IPS-15b (cell line): Measurements from ENCODE around the gene PLCB3.
A peak's percentile ranks its signal among the peaks of the same experiment; 100 is the strongest.
"Not testable (repeated sequence)": the region's sequence is repeated elsewhere in the genome, so short reads cannot be mapped to it uniquely, and the experiment has no call there.

ENCODE experiments used
- H3K27me3 ChIP-seq: one replicate; pipeline ENCODE4 v1.6.1; 2013; ENCODE audit warnings: low read length; ENCODE audit not compliant: control insufficient read depth, insufficient read depth
- H3K36me3 ChIP-seq: one replicate; pipeline ENCODE4 v1.6.1; 2013; ENCODE audit warnings: low read length; ENCODE audit not compliant: control insufficient read depth, insufficient read depth
- H3K4me1 ChIP-seq: one replicate; pipeline ENCODE4 v1.6.1; 2013; ENCODE audit warnings: mild to moderate bottlenecking, low read length; ENCODE audit not compliant: control insufficient read depth, insufficient read depth
- H3K4me3 ChIP-seq: one replicate; pipeline ENCODE4 v1.5.1; 2013; ENCODE audit warnings: low read depth, low read length
- H3K9ac ChIP-seq: one replicate; pipeline ENCODE4 v1.6.1; 2013; ENCODE audit warnings: low read depth, mild to moderate bottlenecking, low read length
- H3K9me3 ChIP-seq: one replicate; pipeline ENCODE4 v1.6.1; 2013; ENCODE audit warnings: mild to moderate bottlenecking, low read length; ENCODE audit not compliant: control insufficient read depth, insufficient read depth

Gene PLCB3

DNA sequence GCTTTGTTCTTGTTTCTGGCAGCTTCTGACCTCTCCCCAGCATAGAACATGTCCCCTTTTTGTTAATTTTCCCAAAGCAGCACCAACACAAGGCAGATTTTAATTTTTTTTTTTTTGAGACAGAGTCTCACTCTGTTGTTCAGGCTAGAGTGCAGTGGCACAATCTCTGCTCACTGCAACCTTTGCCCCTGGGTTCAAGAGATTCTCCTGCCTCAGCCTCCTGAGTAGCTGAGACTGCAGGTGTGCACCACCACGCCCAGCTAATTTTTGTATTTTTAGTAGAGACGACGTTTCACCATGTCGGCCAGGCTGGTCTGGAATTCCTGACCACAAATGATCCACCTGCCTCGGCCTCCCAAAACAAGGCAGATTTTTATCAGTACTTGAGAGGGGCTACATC lies 56.5 kb downstream of the PLCB3 start:
- not testable (repeated sequence) for H3K36me3 ChIP-seq, H3K4me3 ChIP-seq, H3K9me3 ChIP-seq, H3K4me1 ChIP-seq, H3K27me3 ChIP-seq, H3K9ac ChIP-seq

DNA sequence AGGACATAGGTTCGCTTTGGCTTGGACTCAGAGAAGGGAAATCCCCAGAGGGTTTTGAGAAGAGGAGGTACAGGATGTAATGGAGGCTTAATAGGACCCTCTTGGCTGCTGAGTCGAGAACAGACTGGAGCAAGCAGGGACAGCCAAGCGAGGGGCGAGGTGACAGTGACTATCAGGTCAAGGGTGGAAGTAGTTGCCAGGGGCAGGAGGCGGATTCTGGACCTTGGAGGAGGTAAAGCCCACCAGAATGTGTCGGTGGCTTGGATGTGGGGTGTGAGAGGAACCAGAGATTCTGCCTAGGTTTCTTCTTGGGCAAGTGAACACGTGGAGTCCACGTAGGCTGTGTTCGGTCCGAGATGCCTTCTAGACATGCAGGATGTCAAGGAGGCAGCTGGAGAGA lies 61.6 kb downstream of the PLCB3 start:
- Histone ChIP-seq H3K9ac (peak overlapping the region; percentile 47), H3K36me3 (peaks cover 18% of the 10 kb centered on the region), H3K4me1 (no peaks in the 10 kb centered on the region)

DNA sequence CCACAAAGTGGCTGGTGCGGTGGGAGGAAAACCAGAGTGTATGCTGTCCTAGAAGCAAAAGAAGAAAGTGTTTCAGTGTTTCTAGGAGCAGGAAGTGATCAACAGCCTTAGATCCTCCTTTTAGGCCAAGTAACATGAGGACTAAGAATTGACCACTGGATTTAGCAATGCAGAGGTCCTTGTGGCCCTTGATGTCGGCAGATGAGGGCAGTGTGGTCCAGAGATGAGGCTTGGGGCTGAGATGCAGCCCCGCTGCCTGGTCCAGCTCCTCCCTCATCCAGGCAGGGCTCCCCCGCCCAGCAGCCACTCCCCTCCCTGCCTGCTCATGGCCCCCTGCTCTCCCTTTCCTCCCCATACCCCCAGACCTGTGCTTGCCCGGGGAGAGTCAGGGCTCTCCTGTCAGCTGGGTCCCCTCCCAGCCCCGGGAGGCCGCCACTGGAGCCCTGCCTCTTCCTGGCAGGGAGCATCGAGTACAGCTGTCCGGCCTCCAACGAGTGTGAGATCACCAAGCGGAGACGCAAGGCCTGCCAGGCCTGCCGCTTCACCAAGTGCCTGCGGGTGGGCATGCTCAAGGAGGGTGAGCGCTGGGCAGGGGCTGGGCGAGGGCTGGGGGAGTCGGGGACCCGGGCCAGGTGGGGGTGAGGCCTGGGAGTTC lies 62.3 kb downstream of the PLCB3 start:
- Histone ChIP-seq H3K4me1 (no peaks in the 10 kb centered on the region), H3K9ac (no peak overlapping the region), H3K36me3 (peaks cover 18% of the 10 kb centered on the region), H3K27me3 (no peaks in the 10 kb centered on the region), H3K4me3 (no peak overlapping the region), H3K9me3 (no peaks in the 10 kb centered on the region)

More for the DNA sequence above, 61.6 kb downstream of the PLCB3 start:
- Histone ChIP-seq H3K4me3 (no peak overlapping the region), H3K9me3 (no peaks in the 10 kb centered on the region), H3K27me3 (no peaks in the 10 kb centered on the region)

DNA sequence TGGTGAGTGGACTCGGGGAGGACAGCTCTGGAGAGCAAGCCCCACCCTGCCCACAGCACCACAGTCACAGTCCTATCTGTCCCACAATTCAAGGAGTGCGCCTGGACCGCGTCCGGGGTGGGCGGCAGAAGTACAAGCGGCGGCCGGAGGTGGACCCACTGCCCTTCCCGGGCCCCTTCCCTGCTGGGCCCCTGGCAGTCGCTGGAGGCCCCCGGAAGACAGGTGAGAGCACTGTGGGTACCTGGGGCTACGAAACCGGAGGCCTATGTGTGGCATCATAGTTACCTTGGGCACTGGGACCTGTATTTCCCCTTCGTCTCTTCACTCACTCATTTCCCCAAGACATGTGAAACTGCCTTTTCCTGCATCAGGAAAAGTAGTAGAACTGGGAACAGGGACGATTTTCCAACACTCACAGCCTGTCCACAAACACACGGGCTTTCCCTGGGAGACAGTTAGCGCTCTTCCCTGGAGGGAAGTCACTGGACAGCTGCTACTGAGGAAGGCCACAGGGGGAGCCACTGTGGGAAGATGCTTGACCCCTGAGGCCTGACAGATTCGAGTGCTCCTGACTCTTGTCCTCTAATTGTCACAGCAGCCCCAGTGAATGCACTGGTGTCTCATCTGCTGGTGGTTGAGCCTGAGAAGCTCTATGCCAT lies 62.9 kb downstream of the PLCB3 start:
- no peak overlapping the region for H3K9ac ChIP-seq
- H3K4me3 ChIP-seq = no peak overlapping the region
- no peaks in the 10 kb centered on the region for H3K27me3 ChIP-seq
- peaks cover 18% of the 10 kb centered on the region for H3K36me3 ChIP-seq
- no peaks in the 10 kb centered on the region for H3K4me1 ChIP-seq
- H3K9me3 ChIP-seq = no peaks in the 10 kb centered on the region

DNA sequence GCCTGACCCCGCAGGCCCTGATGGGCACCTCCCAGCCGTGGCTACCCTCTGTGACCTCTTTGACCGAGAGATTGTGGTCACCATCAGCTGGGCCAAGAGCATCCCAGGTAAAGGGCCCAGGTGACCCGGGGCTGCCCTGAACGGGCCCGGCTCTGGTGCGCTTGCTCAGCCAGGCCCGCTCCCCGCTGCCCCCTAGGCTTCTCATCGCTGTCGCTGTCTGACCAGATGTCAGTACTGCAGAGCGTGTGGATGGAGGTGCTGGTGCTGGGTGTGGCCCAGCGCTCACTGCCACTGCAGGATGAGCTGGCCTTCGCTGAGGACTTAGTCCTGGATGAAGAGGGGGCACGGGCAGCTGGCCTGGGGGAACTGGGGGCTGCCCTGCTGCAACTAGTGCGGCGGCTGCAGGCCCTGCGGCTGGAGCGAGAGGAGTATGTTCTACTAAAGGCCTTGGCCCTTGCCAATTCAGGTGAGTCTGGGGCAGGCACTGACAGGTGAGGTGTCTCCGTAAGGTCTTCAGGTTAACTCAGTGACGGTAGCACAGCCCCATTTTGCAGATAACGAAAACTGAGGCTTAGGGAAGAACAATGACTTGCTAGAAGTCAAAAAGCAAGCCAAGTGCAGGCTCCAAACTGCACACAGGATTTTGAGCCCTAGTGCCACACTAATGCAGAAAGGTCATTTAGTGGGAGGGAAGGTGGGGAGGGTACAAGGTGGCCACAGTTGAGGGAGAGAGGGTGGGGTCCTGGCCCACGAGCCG lies 63.7 kb downstream of the PLCB3 start:
- H3K4me3 ChIP-seq = no peak overlapping the region
- H3K9me3 ChIP-seq = no peaks in the 10 kb centered on the region
- peaks cover 21% of the 10 kb centered on the region for H3K36me3 ChIP-seq
- no peaks in the 10 kb centered on the region for H3K4me1 ChIP-seq
- H3K27me3 ChIP-seq = no peaks in the 10 kb centered on the region
- H3K9ac ChIP-seq = no peak overlapping the region

DNA sequence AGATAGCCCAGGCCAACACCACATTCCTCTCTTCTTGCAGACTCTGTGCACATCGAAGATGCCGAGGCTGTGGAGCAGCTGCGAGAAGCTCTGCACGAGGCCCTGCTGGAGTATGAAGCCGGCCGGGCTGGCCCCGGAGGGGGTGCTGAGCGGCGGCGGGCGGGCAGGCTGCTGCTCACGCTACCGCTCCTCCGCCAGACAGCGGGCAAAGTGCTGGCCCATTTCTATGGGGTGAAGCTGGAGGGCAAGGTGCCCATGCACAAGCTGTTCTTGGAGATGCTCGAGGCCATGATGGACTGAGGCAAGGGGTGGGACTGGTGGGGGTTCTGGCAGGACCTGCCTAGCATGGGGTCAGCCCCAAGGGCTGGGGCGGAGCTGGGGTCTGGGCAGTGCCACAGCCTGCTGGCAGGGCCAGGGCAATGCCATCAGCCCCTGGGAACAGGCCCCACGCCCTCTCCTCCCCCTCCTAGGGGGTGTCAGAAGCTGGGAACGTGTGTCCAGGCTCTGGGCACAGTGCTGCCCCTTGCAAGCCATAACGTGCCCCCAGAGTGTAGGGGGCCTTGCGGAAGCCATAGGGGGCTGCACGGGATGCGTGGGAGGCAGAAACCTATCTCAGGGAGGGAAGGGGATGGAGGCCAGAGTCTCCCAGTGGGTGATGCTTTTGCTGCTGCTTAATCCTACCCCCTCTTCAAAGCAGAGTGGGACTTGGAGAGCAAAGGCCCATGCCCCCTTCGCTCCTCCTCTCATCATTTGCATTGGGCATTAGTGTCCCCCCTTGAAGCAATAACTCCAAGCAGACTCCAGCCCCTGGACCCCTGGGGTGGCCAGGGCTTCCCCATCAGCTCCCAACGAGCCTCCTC lies 64.6 kb downstream of the PLCB3 start:
- Histone ChIP-seq H3K4me3 (peak overlapping the region; percentile 92), H3K36me3 (peaks cover 26% of the 10 kb centered on the region)
- not testable (repeated sequence) for H3K9ac ChIP-seq, H3K27me3 ChIP-seq, H3K9me3 ChIP-seq, H3K4me1 ChIP-seq

DNA sequence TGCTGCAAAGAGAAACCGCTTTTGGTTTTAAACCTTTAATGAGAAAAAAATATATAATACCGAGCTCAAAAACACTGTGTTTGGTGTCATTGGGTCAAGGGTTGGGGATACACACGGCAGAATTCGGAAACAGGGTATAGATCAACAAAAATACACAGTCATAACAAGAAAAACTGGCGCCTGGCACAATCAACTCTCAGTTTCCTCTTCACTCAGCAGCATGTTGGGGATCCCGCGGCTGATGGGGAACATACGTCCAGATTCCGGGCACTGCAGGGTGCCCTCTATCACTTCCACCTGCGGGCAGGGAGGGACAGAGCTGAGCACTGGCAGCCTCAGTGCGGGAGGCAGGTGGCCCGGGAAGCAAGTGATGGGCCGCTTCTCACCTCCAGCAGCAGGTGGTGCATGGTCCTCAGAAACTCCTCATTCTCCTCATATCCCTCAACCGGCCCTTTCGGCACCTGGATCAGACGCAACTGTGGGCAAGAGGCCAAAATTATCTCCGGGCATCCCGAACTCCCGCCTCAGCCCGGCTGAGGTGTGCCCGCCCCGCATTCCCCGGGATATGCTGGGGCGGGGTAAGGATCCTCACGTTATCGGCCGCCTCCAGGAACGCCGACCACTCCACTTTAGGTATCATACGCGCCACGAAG lies 65.5 kb downstream of the PLCB3 start:
- Histone ChIP-seq H3K36me3 (peaks cover 31% of the 10 kb centered on the region), H3K27me3 (no peaks in the 10 kb centered on the region), H3K9ac (peak overlapping the region; percentile 87), H3K4me3 (peak overlapping the region; percentile 92), H3K9me3 (no peaks in the 10 kb centered on the region), H3K4me1 (no peaks in the 10 kb centered on the region)

DNA sequence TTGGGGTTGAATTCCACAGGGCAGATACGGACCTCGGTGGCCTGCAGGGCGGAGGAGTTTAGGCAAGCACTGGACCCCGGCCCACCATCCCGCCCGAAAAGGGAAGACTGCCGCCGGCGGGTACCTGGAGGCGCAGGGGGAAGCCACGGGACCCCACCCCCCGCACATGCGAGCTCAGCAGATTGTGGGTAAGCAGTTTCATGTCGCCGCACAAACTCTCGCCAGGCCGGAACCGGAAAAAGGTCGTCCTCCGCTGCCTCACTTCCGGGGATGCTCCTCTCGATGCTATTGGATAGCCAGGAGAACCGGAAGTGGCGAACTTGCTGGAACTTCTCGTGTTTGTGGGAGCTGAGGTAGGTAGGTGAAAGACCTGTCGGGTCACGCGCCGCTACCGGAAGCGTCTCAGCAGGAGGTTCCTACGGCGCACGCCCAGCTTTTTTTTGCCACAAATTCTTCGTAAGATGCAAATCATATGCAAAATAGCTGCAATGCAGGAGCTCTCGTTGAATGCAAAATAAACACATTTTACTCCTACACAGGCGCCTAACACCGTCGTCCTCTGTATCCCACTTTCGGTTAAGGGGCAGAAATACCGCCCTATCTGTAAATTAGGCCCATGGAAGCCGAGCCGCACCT lies 66.1 kb downstream of the PLCB3 start, which contains the start of gene TRMT112:
TRMT112 (minus strand) TSS at position 235 of the 636 bp plus-strand sequence; CDS start at position 202, 33 bp downstream.
- H3K36me3 ChIP-seq = peaks cover 36% of the 10 kb centered on the region
- peak within 1 kb of the TSS; percentile 87 for H3K9ac ChIP-seq
- no peaks in the 10 kb centered on the region for H3K4me1 ChIP-seq
- H3K4me3 ChIP-seq = peak within 1 kb of the TSS; percentile 92
- H3K27me3 ChIP-seq = no peaks in the 10 kb centered on the region
- H3K9me3 ChIP-seq = no peaks in the 10 kb centered on the region

DNA sequence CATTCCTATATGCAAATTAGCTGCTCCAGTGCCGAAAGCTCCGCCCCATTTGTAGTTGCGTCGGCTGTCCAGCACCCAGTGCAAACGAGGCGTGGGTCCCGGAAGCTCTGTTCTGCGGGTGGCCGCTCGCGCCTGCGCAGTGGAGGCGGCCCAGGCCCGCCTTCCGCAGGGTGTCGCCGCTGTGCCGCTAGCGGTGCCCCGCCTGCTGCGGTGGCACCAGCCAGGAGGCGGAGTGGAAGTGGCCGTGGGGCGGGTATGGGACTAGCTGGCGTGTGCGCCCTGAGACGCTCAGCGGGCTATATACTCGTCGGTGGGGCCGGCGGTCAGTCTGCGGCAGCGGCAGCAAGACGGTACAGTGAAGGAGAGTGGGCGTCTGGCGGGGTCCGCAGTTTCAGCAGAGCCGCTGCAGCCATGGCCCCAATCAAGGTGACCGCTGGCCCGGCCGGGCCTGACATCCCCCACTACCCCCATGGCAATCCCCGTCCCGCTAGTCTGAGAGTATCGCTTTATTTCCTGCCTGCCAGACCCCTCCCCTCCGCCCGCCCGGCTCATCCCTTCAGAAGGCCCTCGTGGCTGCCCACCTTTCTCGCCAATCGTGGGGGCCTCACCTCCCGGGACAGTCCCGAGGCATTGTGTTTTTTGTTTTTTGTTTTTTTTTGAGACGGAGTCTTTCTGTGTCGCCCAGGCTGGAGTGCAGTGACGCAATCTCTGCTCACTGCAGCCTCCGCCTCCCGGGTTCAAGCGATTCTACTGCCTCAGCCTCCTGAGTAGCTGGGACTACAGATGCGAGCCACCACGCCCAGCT lies 66.8 kb downstream of the PLCB3 start, which contains the start of gene PRDX5:
PRDX5 (plus strand) TSS at position 161 of the 805 bp plus-strand sequence; CDS start at position 256, 95 bp downstream.
- H3K4me3 ChIP-seq = peak within 1 kb of the TSS; percentile 92
- H3K9me3 ChIP-seq = no peaks in the 10 kb centered on the region
- H3K9ac ChIP-seq = peak within 1 kb of the TSS; percentile 87
- H3K27me3 ChIP-seq = no peaks in the 10 kb centered on the region
- peaks cover 41% of the 10 kb centered on the region for H3K36me3 ChIP-seq
- H3K4me1 ChIP-seq = no peaks in the 10 kb centered on the region
